ENCODE results near the gene TTC31.

TTC31 gene

GRCh38 chr2:74533464-74533863, 50.6 kb downstream of the TTC31 start:
- no peak overlapping the region for H3K4me3 ChIP-seq (ENCODE audit: low read length)
- TF ChIP-seq CTCF (IDR thresholded peaks at IDR 0.05; ENCODE audit: insufficient read depth, low read depth, low read length, missing control alignments): no peak
- DNase-seq (ENCODE audit: low read depth): no peak

GRCh38 chr2:74534411-74534810, 51.5 kb downstream of the TTC31 start:
- H3K4me3 ChIP-seq (ENCODE audit: low read length): no peak overlapping the region
- TF ChIP-seq CTCF (IDR thresholded peaks at IDR 0.05; ENCODE audit: insufficient read depth, low read depth, low read length, missing control alignments): no peak
- no peak for DNase-seq (ENCODE audit: low read depth)

GRCh38 chr2:74535440-74535965, 52.6 kb downstream of the TTC31 start:
- H3K4me3 ChIP-seq (ENCODE audit: low read length): no peak overlapping the region
- DNase-seq (ENCODE audit: low read depth): no peak
- no peak for TF ChIP-seq CTCF (IDR thresholded peaks at IDR 0.05; ENCODE audit: insufficient read depth, low read depth, low read length, missing control alignments)

- TF ChIP-seq CTCF (IDR thresholded peaks at IDR 0.05; ENCODE audit: insufficient read depth, low read depth, low read length, missing control alignments): no peak
- no peak overlapping the region for H3K4me3 ChIP-seq (ENCODE audit: low read length)
- no peak for DNase-seq (ENCODE audit: low read depth)
These were observed 53.5 kb downstream of the TTC31 start for GRCh38 chr2:74536166-74536950.

GRCh38 chr2:74537140-74537539, 54.3 kb downstream of the TTC31 start:
- TF ChIP-seq CTCF (IDR thresholded peaks at IDR 0.05; ENCODE audit: insufficient read depth, low read depth, low read length, missing control alignments): no peak
- peak; percentile 76 for DNase-seq (ENCODE audit: low read depth)
- H3K4me3 ChIP-seq (ENCODE audit: low read length): no peak overlapping the region

- TF ChIP-seq CTCF (IDR thresholded peaks at IDR 0.05; ENCODE audit: insufficient read depth, low read depth, low read length, missing control alignments): no peak
- DNase-seq (ENCODE audit: low read depth): no peak
- no peak overlapping the region for H3K4me3 ChIP-seq (ENCODE audit: low read length)
These were observed 56.0 kb downstream of the TTC31 start for GRCh38 chr2:74538881-74539339.

- TF ChIP-seq CTCF (IDR thresholded peaks at IDR 0.05; ENCODE audit: insufficient read depth, low read depth, low read length, missing control alignments): no peak
- H3K4me3 ChIP-seq (ENCODE audit: low read length): no peak overlapping the region
- DNase-seq (ENCODE audit: low read depth): no peak
These were observed 57.4 kb downstream of the TTC31 start for GRCh38 chr2:74540291-74540690.
